NCI-H82 treated with DMSO at 0.1 percent for 48 hours (cell line): Measurements from ENCODE around the gene IGSF3.
"Not testable (repeated sequence)": the region's sequence is repeated elsewhere in the genome, so short reads cannot be mapped to it uniquely, and the experiment has no call there.

Source experiments
- DNase-seq: peaks from one replicate; lab custom pipeline; 2025; ENCODE audit not compliant: unreplicated experiment; lab: John Stamatoyannopoulos, UW

The IGSF3 gene

GRCh38 chr1:116664366-116664977, 3.1 kb downstream of the IGSF3 start:
- DNase-seq, result no peak

GRCh38 chr1:116663821-116664220, 3.7 kb downstream of the IGSF3 start:
- no peak for DNase-seq

- no peak for DNase-seq
Observed at GRCh38 chr1:116661633-116662032, 5.9 kb downstream of the IGSF3 start.

GRCh38 chr1:116658645-116659044, 8.9 kb downstream of the IGSF3 start:
- DNase-seq, result not testable (repeated sequence)

GRCh38 chr1:116657836-116658235, 9.7 kb downstream of the IGSF3 start:
- DNase-seq, result not testable (repeated sequence)

GRCh38 chr1:116654351-116654750, 13.2 kb downstream of the IGSF3 start:
- DNase-seq, result no peak

GRCh38 chr1:116652598-116652997, 14.9 kb downstream of the IGSF3 start:
- not testable (repeated sequence) for DNase-seq

GRCh38 chr1:116650781-116651180, 16.8 kb downstream of the IGSF3 start:
- DNase-seq, result not testable (repeated sequence)

- DNase-seq, result not testable (repeated sequence)
Observed at GRCh38 chr1:116649041-116649440, 18.5 kb downstream of the IGSF3 start.

GRCh38 chr1:116648325-116648724, 19.2 kb downstream of the IGSF3 start:
- DNase-seq, result not testable (repeated sequence)

GRCh38 chr1:116647186-116647585, 20.3 kb downstream of the IGSF3 start:
- DNase-seq, result not testable (repeated sequence)

- not testable (repeated sequence) for DNase-seq
Observed at GRCh38 chr1:116646673-116647170, 20.8 kb downstream of the IGSF3 start.

GRCh38 chr1:116645802-116646672, 21.5 kb downstream of the IGSF3 start:
- DNase-seq, result not testable (repeated sequence)

GRCh38 chr1:116644993-116645392, 22.5 kb downstream of the IGSF3 start:
- DNase-seq, result not testable (repeated sequence)

- not testable (repeated sequence) for DNase-seq
Observed at GRCh38 chr1:116644096-116644495, 23.4 kb downstream of the IGSF3 start.

- not testable (repeated sequence) for DNase-seq
Observed at GRCh38 chr1:116643281-116643751, 24.2 kb downstream of the IGSF3 start.

GRCh38 chr1:116642311-116643280, 24.9 kb downstream of the IGSF3 start:
- not testable (repeated sequence) for DNase-seq

- DNase-seq, result not testable (repeated sequence)
Observed at GRCh38 chr1:116637583-116637982, 29.9 kb downstream of the IGSF3 start.

- not testable (repeated sequence) for DNase-seq
Observed at GRCh38 chr1:116636584-116636983, 30.9 kb downstream of the IGSF3 start.

GRCh38 chr1:116634386-116634785, 33.1 kb downstream of the IGSF3 start:
- DNase-seq, result not testable (repeated sequence)
